GM21528 (cell line): Measurements from ENCODE around the gene EXOC3.
"Not testable (repeated sequence)": the region's sequence is repeated elsewhere in the genome, so short reads cannot be mapped to it uniquely, and the experiment has no call there.

Experiments
- ATAC-seq: cut with Tn5 transposase; IDR thresholded peaks from one replicate; pipeline ENCODE4 v1.9.1; 2021; ENCODE audit warnings: mild to moderate bottlenecking, moderate library complexity; ENCODE audit not compliant: unreplicated experiment, low FRiP score

Gene EXOC3

GRCh38 chr5:470961-471749, 28.2 kb downstream of the EXOC3 start:
- no peak for ATAC-seq

GRCh38 chr5:471750-472058, 28.7 kb downstream of the EXOC3 start:
- no peak for ATAC-seq

GRCh38 chr5:472076-472655, 29.2 kb downstream of the EXOC3 start:
- ATAC-seq = peak; percentile 24

- peak; percentile 63 for ATAC-seq
Measured at GRCh38 chr5:472656-473550, 29.9 kb downstream of the EXOC3 start.

GRCh38 chr5:473551-474192, 30.7 kb downstream of the EXOC3 start:
- ATAC-seq = peak; percentile 19

GRCh38 chr5:474232-474839, 31.4 kb downstream of the EXOC3 start:
- not testable (repeated sequence) for ATAC-seq

- no peak for ATAC-seq
Measured at GRCh38 chr5:474840-475661, 32.1 kb downstream of the EXOC3 start.

- no peak for ATAC-seq
Measured at GRCh38 chr5:475704-476101, 32.7 kb downstream of the EXOC3 start.

- no peak for ATAC-seq
Measured at GRCh38 chr5:476102-476813, 33.3 kb downstream of the EXOC3 start.

GRCh38 chr5:476814-477175, 33.8 kb downstream of the EXOC3 start:
- no peak for ATAC-seq

- ATAC-seq = no peak
Measured at GRCh38 chr5:477247-477646, 34.3 kb downstream of the EXOC3 start.

- ATAC-seq = no peak
Measured at GRCh38 chr5:477871-478270, 34.9 kb downstream of the EXOC3 start.

- no peak for ATAC-seq
Measured at GRCh38 chr5:478369-478981, 35.5 kb downstream of the EXOC3 start.

- no peak for ATAC-seq
Measured at GRCh38 chr5:478982-479535, 36.1 kb downstream of the EXOC3 start.

- ATAC-seq = no peak
Measured at GRCh38 chr5:479566-480319, 36.8 kb downstream of the EXOC3 start.

- ATAC-seq = no peak
Measured at GRCh38 chr5:481347-481746, 38.4 kb downstream of the EXOC3 start.

GRCh38 chr5:482021-482420, 39.0 kb downstream of the EXOC3 start:
- ATAC-seq = no peak

GRCh38 chr5:482506-482905, 39.5 kb downstream of the EXOC3 start:
- no peak for ATAC-seq
